SU-DHL-6 (cell line): ENCODE data around the gene PIPOX.

Experiments used
- H2AFZ ChIP-seq: fragments of 200-600 bp; sonication (generic); 2 replicates; pipeline ENCODE4 v1.6.1; 2014; ENCODE audit warnings: low read depth, mild to moderate bottlenecking, moderate library complexity, mixed read lengths, antibody characterized with exemption, low read length; ENCODE audit not compliant: severe bottlenecking
- H3F3A ChIP-seq: fragments of 200-600 bp; shearing (Covaris generic); 2 replicates; pipeline ENCODE4 v1.6.0; 2016; ENCODE audit warnings: antibody characterized with exemption, mild to moderate bottlenecking; ENCODE audit not compliant: insufficient read depth
- H3K27ac ChIP-seq: fragments of 200-600 bp; sonication (generic); 2 replicates; pipeline ENCODE4 v1.5.1; 2016; ENCODE audit warnings: low read depth, mild to moderate bottlenecking, low read length, moderate library complexity, mixed read lengths
- H3K27me3 ChIP-seq: fragments of 200-600 bp; sonication (generic), shearing (Covaris generic); 2 replicates; pipeline ENCODE4 v1.6.0; 2014; ENCODE audit warnings: mild to moderate bottlenecking, low read length
- H3K36me3 ChIP-seq: fragments of 200-600 bp; sonication (generic); 2 replicates; pipeline ENCODE4 v1.6.1; 2014; ENCODE audit warnings: mild to moderate bottlenecking, low read length, mixed read lengths
- H3K4me2 ChIP-seq: fragments of 300-600, 200-600 bp; shearing (Covaris generic), sonication (generic); 2 replicates; pipeline ENCODE4 v1.6.0; 2014; ENCODE audit warnings: low read length, low read depth, mild to moderate bottlenecking; ENCODE audit not compliant: poor library complexity, severe bottlenecking
- H3K4me3 ChIP-seq: fragments of 200-600 bp; sonication (generic); 2 replicates; pipeline ENCODE4 v1.5.1; 2014; ENCODE audit warnings: antibody characterized with exemption, low read length, mild to moderate bottlenecking, mixed read lengths; ENCODE audit not compliant: insufficient read depth, poor library complexity, severe bottlenecking
- H3K79me2 ChIP-seq: fragments of 200-600 bp; sonication (generic); 2 replicates; pipeline ENCODE4 v1.6.1; 2014; ENCODE audit warnings: mild to moderate bottlenecking, low read length, moderate library complexity; ENCODE audit not compliant: insufficient read depth
- H3K9ac ChIP-seq: fragments of 200-600 bp; sonication (generic); 2 replicates; pipeline ENCODE4 v1.7.0; 2014; ENCODE audit warnings: mild to moderate bottlenecking, low read length
- H3K9me2 ChIP-seq: fragments of 200-600 bp; sonication (generic); replicated peaks from 2 replicates; pipeline ENCODE4 v1.6.1; 2014; ENCODE audit warnings: low read length; ENCODE audit not compliant: insufficient read depth
- H3K9me3 ChIP-seq: fragments of 200-600 bp; sonication (generic); 2 replicates; pipeline ENCODE4 v1.6.1; 2014; ENCODE audit warnings: low read length, mixed read lengths; ENCODE audit not compliant: insufficient read depth
- H4K20me1 ChIP-seq: fragments of 200-600 bp; sonication (generic); 2 replicates; pipeline ENCODE4 v1.6.1; 2014; ENCODE audit warnings: low read depth, mild to moderate bottlenecking, antibody characterized with exemption, low read length, moderate library complexity, mixed read lengths
- EZH2phosphoT487 ChIP-seq: fragments of 200-600 bp; sonication (generic), shearing (Covaris generic); conservative IDR thresholded peaks from 2 replicates; pipeline ENCODE4 v1.6.1; 2018; ENCODE audit warnings: mild to moderate bottlenecking, antibody characterized with exemption, low read length, moderate library complexity, mixed read lengths
- TF ChIP-seq, protein P1 (sequence below): fragments of 200-600 bp; sonication (generic); IDR thresholded peaks from one replicate; pipeline ENCODE4 v1.5.1; 2017; ENCODE audit warnings: antibody characterized with exemption, mild to moderate bottlenecking, low read length, moderate library complexity; ENCODE audit not compliant: insufficient read depth, poor library complexity, severe bottlenecking

Gene PIPOX

DNA sequence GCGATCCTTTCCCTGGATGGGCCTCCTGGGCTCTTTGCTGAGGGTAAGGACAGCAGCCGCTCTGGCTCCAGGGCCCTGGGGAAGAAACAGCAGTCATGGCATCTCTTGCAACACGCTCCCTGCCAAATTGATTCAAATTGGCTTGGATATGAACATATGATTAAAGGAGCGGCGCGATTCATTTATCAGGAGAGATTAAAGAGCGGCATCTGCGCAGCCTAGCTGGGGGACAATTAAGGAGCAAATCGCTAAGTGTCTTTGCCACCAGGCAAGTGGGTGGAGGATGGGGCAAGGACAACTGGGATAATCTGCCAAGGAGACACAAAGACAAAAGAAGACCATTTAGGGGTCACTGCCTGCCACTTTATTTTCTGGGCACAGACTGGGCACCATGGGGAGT, 27.8 kb downstream of the PIPOX start:
- Histone ChIP-seq H3F3A (no peaks in the 10 kb centered on the region), H3K9me3 (no peaks in the 10 kb centered on the region), H3K4me3 (no peak overlapping the region), H3K79me2 (no peaks in the 10 kb centered on the region), H3K27ac (no peak overlapping the region), H3K4me2 (no peak overlapping the region), H3K9ac (no peak overlapping the region), H4K20me1 (no peaks in the 10 kb centered on the region), H3K36me3 (no peaks in the 10 kb centered on the region), H3K9me2 (no peaks in the 10 kb centered on the region), H3K27me3 (no peaks in the 10 kb centered on the region), H2AFZ (no peak overlapping the region)
- TF ChIP-seq EZH2phosphoT487: no peak
- TF ChIP-seq, protein P1, sequence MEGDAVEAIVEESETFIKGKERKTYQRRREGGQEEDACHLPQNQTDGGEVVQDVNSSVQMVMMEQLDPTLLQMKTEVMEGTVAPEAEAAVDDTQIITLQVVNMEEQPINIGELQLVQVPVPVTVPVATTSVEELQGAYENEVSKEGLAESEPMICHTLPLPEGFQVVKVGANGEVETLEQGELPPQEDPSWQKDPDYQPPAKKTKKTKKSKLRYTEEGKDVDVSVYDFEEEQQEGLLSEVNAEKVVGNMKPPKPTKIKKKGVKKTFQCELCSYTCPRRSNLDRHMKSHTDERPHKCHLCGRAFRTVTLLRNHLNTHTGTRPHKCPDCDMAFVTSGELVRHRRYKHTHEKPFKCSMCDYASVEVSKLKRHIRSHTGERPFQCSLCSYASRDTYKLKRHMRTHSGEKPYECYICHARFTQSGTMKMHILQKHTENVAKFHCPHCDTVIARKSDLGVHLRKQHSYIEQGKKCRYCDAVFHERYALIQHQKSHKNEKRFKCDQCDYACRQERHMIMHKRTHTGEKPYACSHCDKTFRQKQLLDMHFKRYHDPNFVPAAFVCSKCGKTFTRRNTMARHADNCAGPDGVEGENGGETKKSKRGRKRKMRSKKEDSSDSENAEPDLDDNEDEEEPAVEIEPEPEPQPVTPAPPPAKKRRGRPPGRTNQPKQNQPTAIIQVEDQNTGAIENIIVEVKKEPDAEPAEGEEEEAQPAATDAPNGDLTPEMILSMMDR: no peak

DNA sequence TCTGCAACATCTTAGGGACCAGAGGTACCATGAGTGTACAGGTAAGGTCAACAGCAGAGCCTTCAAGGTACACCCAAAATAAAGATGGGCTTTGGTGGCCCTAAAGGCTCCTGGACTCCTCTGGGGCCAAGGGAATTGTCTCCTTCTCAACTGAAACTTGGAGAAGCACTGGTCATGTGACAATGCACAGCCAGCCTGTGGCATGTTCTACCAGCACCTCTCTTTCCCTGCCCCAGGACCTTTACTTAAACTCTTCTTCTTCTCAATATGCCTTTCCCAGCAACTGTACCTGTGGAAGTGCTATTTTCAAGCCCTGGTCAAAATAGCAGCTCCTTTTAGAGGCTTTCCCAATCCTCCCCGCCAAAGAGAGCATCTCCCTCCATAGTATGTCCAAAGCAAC, 28.4 kb downstream of the PIPOX start:
- H4K20me1 ChIP-seq: no peaks in the 10 kb centered on the region
- no peaks in the 10 kb centered on the region for H3K36me3 ChIP-seq
- no peak overlapping the region for H2AFZ ChIP-seq
- H3K79me2 ChIP-seq: no peaks in the 10 kb centered on the region
- no peaks in the 10 kb centered on the region for H3K9me3 ChIP-seq
- H3K9ac ChIP-seq: no peak overlapping the region
- H3K27ac ChIP-seq: no peak overlapping the region
- no peak overlapping the region for H3K4me2 ChIP-seq
- no peak for TF ChIP-seq EZH2phosphoT487
- TF ChIP-seq, protein P1: no peak
- H3K9me2 ChIP-seq: no peaks in the 10 kb centered on the region
- H3K27me3 ChIP-seq: no peaks in the 10 kb centered on the region
- H3F3A ChIP-seq: no peaks in the 10 kb centered on the region
- no peak overlapping the region for H3K4me3 ChIP-seq

DNA sequence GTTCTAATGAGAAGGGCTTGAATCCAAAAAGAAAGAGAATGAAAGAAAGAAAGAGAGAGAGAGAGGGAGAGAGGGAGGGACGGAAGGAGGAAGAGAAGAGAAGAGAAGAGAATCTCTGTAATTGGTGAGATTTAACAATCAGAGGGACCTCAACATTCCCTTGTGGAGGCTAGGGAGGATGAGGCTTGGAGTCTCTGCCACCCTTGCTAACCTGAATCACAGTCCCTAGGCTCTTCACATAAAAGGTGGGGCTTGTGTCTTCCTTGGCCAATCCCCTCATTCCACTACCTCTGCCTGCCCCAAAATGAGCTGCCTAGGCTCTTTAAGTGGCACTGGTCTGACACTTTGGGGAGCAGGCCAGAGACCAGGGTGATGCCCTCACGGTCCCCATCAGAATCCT, 30.1 kb downstream of the PIPOX start:
- Histone ChIP-seq H3K27ac (no peak overlapping the region), H4K20me1 (no peaks in the 10 kb centered on the region), H3K36me3 (no peaks in the 10 kb centered on the region), H3K27me3 (no peaks in the 10 kb centered on the region), H3F3A (no peaks in the 10 kb centered on the region), H3K79me2 (no peaks in the 10 kb centered on the region), H3K9me3 (no peaks in the 10 kb centered on the region), H2AFZ (no peak overlapping the region), H3K4me3 (no peak overlapping the region), H3K9ac (no peak overlapping the region), H3K4me2 (no peak overlapping the region), H3K9me2 (no peaks in the 10 kb centered on the region)
- no peak for TF ChIP-seq EZH2phosphoT487
- TF ChIP-seq, protein P1: no peak
